ENCODE data around the gene ZNF646. TPM values are rescaled to one million over a fixed set of nuclear protein-coding genes. Genes with fewer than 3 reads are reported as not detected.
A peak's percentile ranks its signal among the peaks of the same experiment; 100 is the strongest.

Gene ZNF646
- total and polyA plus RNA-seq, 2 of the 13 experiments (the other 11 are each of a cell fraction or from before 2014, with no cell fraction given), result 3.4 to 10.9 TPM

DNA sequence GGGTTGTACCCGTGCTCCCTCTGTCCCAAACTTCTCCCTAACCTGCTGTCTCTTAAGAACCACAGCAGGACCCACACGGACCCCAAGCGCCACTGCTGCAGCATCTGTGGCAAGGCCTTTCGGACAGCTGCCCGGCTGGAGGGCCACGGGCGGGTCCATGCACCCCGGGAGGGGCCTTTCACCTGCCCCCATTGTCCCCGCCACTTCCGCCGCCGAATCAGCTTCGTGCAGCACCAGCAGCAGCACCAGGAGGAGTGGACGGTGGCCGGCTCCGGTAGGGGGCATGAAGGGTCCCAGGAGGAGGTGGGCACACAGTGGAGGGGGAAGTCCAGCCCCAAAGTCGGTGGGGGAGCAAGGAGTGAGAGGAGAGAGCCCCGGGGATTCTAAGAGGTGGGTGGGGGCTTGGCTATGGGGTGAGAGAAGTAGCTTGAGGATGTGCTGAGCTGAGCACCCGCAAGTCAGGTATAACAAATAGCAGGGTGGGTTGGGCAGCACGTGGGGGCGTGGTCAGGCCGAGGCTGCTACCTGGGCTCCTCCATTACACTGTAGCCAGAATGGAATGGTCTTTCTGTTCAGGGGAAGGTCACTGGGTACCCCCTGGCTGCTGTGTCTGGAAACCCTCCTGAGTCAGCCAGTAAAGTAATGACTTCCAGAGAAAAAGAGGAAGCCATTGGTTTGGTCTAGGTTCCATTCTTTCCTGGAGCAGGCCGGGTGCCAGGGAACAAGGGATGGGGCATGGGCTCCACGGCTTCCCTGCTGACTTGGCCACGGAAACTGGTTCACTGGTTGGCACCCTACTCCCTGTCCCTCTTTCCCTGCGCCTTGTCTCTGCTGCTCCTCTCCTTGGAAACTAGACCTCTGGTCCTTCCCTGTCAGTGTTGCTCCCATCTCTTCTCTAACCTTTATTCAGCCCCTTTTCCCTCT lies 7.5 kb downstream of the ZNF646 start:
- in situ Hi-C loops (cut with HindIII; ENCODE audit: extremely low pct_ligation_motif_present, low pct_unique_long_range_greater_than_20kb), result no loop called here
- H3K9me3 ChIP-seq (ENCODE audit: low read length), result no peaks in the 10 kb centered on the region
- no peak overlapping the region for H3K4me2 ChIP-seq (ENCODE audit: low read depth, low read length)
- no peaks in the 10 kb centered on the region for H3K27me3 ChIP-seq (ENCODE audit: control insufficient read depth in 1 of 2, insufficient read depth in 2 of 2, low read length in 2 of 2)
- H3K36me3 ChIP-seq (replicated peaks in 1 of 2; ENCODE audit: control insufficient read depth in 1 of 2, insufficient read depth in 2 of 2, low read length in 2 of 2), result peaks cover 29 to 45% of the 10 kb centered on the region in 2 experiments
- WGBS (ENCODE audit: low lambda C conversion rate), result 96% methylated on average over 26 of the region's 26 CpGs
- intact Hi-C loops (cut with micrococcal nuclease; ENCODE audit: unreplicated experiment), result no loop called here
- FAIRE-seq (no peak), DNase-seq (ENCODE audit: low spot score) (no peak), ATAC-seq (no peak)
- peaks cover under 1% of the 10 kb centered on the region for H3K79me2 ChIP-seq (ENCODE audit: insufficient read depth, low read length)
- H3K4me3 ChIP-seq (replicated peaks in 1 of 3; ENCODE audit: insufficient read depth in 1 of 3, low read depth in 2 of 3, low read length in 3 of 3), result no peak overlapping the region
- H2AFZ ChIP-seq (ENCODE audit: low read length), result no peak overlapping the region
- H3K27ac ChIP-seq (ENCODE audit: extremely low read length, insufficient read depth, low read length), result no peak overlapping the region
- ChIA-PET CTCF (ENCODE audit: low intra/inter-chr PET ratio, low total read pairs) (no interaction called here), POLR2A (no interaction called here)
- BruUV-seq (replicated peaks), result no TSS peak
- no peaks in the 10 kb centered on the region for H3K4me1 ChIP-seq (ENCODE audit: insufficient read depth, low read length)
- H3K9ac ChIP-seq (ENCODE audit: insufficient read depth, low read depth, low read length), result no peak overlapping the region
- TF ChIP-seq KAT7 (CRISPR knock-in tag; IDR thresholded peaks at IDR 0.05; ENCODE audit: borderline replicate concordance) (no peak), RBM22 (optimal IDR thresholded peaks at IDR 0.05; ENCODE audit: low read length) (peak; percentile 5), RORA (CRISPR knock-in tag; IDR thresholded peaks at IDR 0.05) (no peak), POLR2A (IDR thresholded peaks at IDR 0.05; ENCODE audit: insufficient read depth in 1 of 2, low read depth in 2 of 2, low read length in 2 of 2) (peak in 1 of 2 experiments; percentile 34; a peak in 1 of 4 replicates), ZNF468 (CRISPR knock-in tag; IDR thresholded peaks at IDR 0.05) (no peak), AGO2 (optimal IDR thresholded peaks at IDR 0.05; ENCODE audit: low read depth, low read length) (peak; percentile 98), PAF1 (CRISPR knock-in tag; IDR thresholded peaks at IDR 0.05) (no peak), AGO1 (IDR thresholded peaks at IDR 0.05; ENCODE audit: low read depth, low read length, poor library complexity, severe bottlenecking) (peak; percentile 8), POLR2G (IDR thresholded peaks at IDR 0.05; ENCODE audit: low read depth, low read length) (peak; percentile 58; the same call in 1 of the 2 replicates), GABPB1 (CRISPR knock-in tag; IDR thresholded peaks at IDR 0.05) (no peak), ZFAT (CRISPR knock-in tag; conservative IDR thresholded peaks at IDR 0.05) (no peak), HMG20A (CRISPR knock-in tag; IDR thresholded peaks at IDR 0.05; ENCODE audit: borderline replicate concordance) (no peak), RBFOX2 (IDR thresholded peaks at IDR 0.05; ENCODE audit: low read depth, low read length) (peak; percentile 73)
- H4K20me1 ChIP-seq (ENCODE audit: insufficient read depth, low read length), result no peaks in the 10 kb centered on the region
